HepG2 (cell line): ENCODE measurements around the gene COBL. TPM values are rescaled to one million over a fixed set of nuclear protein-coding genes. Genes with fewer than 3 reads are reported as not detected.

Experiments
- ATAC-seq: fragments of 200-7000 bp; cut with Tn5 transposase; 3 replicates; pipeline ENCODE4 v1.9.1; 2020; ENCODE audit warnings: mild to moderate bottlenecking, moderate library complexity
- BruUV-seq: library from RNA; stranded (reverse); fragments of 400-500 nt; replicated peaks from 2 replicates; lab custom pipeline; 2021; lab: Mats Ljungman, UMichigan
- CTCF ChIA-PET: fragments of 300-600 bp; formaldehyde crosslinking; extraction: SDS; loops from one replicate; lab custom pipeline; 2021; ENCODE audit warnings: low total read pairs, inconsistent platforms, low intra/inter-chr PET ratio; lab: Yijun Ruan, JAX
- POLR2A ChIA-PET: fragments of 350-600 bp; sonication (Branson Sonifier 250); formaldehyde crosslinking; loops from one replicate; lab custom pipeline; 2020; ENCODE audit warnings: antibody characterized with exemption, inconsistent platforms; lab: Yijun Ruan, JAX
- DNase-seq: peaks from one replicate; pipeline ENCODE4 v3.0.0-alpha.2; 2015; ENCODE audit warnings: low spot score
- FAIRE-seq: peaks from 3 replicates; lab custom pipeline; 2011; peaks lifted over from hg19 to GRCh38; lab: Jason Lieb, UNC
- H2AFZ ChIP-seq: one replicate; pipeline ENCODE4 v1.6.1; 2011; ENCODE audit warnings: low read length, inconsistent platforms
- H3K27ac ChIP-seq: fragments of 300-600 bp; 3 replicates; pipeline ENCODE4 v1.8.0; 2011; ENCODE audit warnings: mixed run types, mild to moderate bottlenecking, mixed read lengths, low read length, inconsistent platforms; ENCODE audit not compliant: insufficient read depth; ENCODE audit errors: extremely low read length
- H3K27me3 ChIP-seq, 2 experiments: fragments of 200-600 bp in 1 of 2; 2 replicates in 1 of 2; 3 replicates in 1 of 2; pipeline versions ENCODE4 v1.6.0 to v1.8.0; 2011; ENCODE audit warnings: low read length in 2 of 2, mild to moderate bottlenecking in 2 of 2, moderate library complexity in 2 of 2, inconsistent platforms in 1 of 2; ENCODE audit not compliant: insufficient read depth in 2 of 2, control insufficient read depth in 1 of 2
- H3K36me3 ChIP-seq, 2 experiments: fragments of 200-600 bp in 1 of 2; replicated peaks in 1 of 2; 2 replicates in 1 of 2; 3 replicates in 1 of 2; pipeline versions ENCODE4 v1.5.1 to v1.8.0; 2011; ENCODE audit warnings: low read length in 2 of 2, inconsistent platforms in 1 of 2; ENCODE audit not compliant: insufficient read depth in 2 of 2, control insufficient read depth in 1 of 2
- H3K4me1 ChIP-seq: 2 replicates; pipeline ENCODE4 v1.5.1; 2012; ENCODE audit warnings: low read length, inconsistent platforms; ENCODE audit not compliant: insufficient read depth
- H3K4me2 ChIP-seq: 2 replicates; pipeline ENCODE4 v1.6.0; 2011; ENCODE audit warnings: low read depth, low read length, inconsistent platforms
- H3K4me3 ChIP-seq, 3 experiments: fragments of 200-600 bp in 1 of 3; sonication (generic), shearing (Covaris generic) in 1 of 3; replicated peaks in 1 of 3; 2 replicates each; pipeline ENCODE4 v1.5.1; 2011 to 2016; ENCODE audit warnings: low read length in 3 of 3, inconsistent platforms in 2 of 3, low read depth in 2 of 3, mild to moderate bottlenecking in 2 of 3, control low read depth in 1 of 3, mixed read lengths in 1 of 3; ENCODE audit not compliant: insufficient read depth in 1 of 3
- H3K79me2 ChIP-seq: one replicate; pipeline ENCODE4 v1.6.1; 2011; ENCODE audit warnings: low read length, inconsistent platforms; ENCODE audit not compliant: insufficient read depth
- H3K9ac ChIP-seq: 2 replicates; pipeline ENCODE4 v1.6.0; 2011; ENCODE audit warnings: mild to moderate bottlenecking, low read depth, low read length, inconsistent platforms; ENCODE audit not compliant: insufficient read depth
- H3K9me3 ChIP-seq: 2 replicates; pipeline ENCODE4 v1.5.1; 2012; ENCODE audit warnings: mild to moderate bottlenecking, low read length
- H4K20me1 ChIP-seq: 2 replicates; pipeline ENCODE4 v1.6.0; 2011; ENCODE audit warnings: inconsistent platforms, mild to moderate bottlenecking, low read length, moderate library complexity; ENCODE audit not compliant: insufficient read depth
- AGO1 ChIP-seq: fragments of 200-400 bp; formaldehyde crosslinking; IDR thresholded peaks from 2 replicates; pipeline ENCODE4 v1.6.1; 2017; ENCODE audit warnings: mild to moderate bottlenecking, low read depth, low read length, moderate library complexity; ENCODE audit not compliant: poor library complexity, severe bottlenecking
- HMGXB4 ChIP-seq, 2 experiments: sonication (generic) in 1 of 2; formaldehyde crosslinking in 1 of 2; IDR thresholded peaks; 2 replicates each; pipeline versions ENCODE4 v1.4.0 to v1.6.1; 2018 to 2020; ENCODE audit warnings: missing genetic modification reagents in 2 of 2, borderline replicate concordance in 1 of 2, low read depth in 1 of 2, mild to moderate bottlenecking in 1 of 2, missing biosample characterization in 1 of 2
- NFE2 ChIP-seq: sonication (generic); formaldehyde crosslinking; IDR thresholded peaks from 2 replicates; pipeline ENCODE4 v1.4.0; 2020; ENCODE audit warnings: missing genetic modification reagents
- PTBP1 ChIP-seq: fragments of 200-400 bp; formaldehyde crosslinking; IDR thresholded peaks from 2 replicates; pipeline ENCODE4 v1.6.1; 2018; ENCODE audit warnings: low read length, low read depth; ENCODE audit not compliant: poor library complexity, severe bottlenecking
- SKI ChIP-seq: fragments of 450-650 bp; IDR thresholded peaks from one replicate; pipeline ENCODE4 v1.6.1; 2018; ENCODE audit warnings: mild to moderate bottlenecking; ENCODE audit not compliant: partially characterized antibody
- WIZ ChIP-seq: sonication (generic); formaldehyde crosslinking; IDR thresholded peaks from 2 replicates; pipeline ENCODE4 v1.5.1; 2020; ENCODE audit warnings: mild to moderate bottlenecking, missing genetic modification reagents
- ZBTB25 ChIP-seq: IDR thresholded peaks from 2 replicates; pipeline ENCODE4 v1.6.1; 2018; ENCODE audit warnings: missing genetic modification reagents
- ZFP36L2 ChIP-seq: sonication (generic); formaldehyde crosslinking; IDR thresholded peaks from 2 replicates; pipeline ENCODE4 v1.4.0; 2020; ENCODE audit warnings: missing genetic modification reagents
- ZNF329 ChIP-seq: sonication (generic); formaldehyde crosslinking; IDR thresholded peaks from 2 replicates; pipeline ENCODE4 v1.9.0; 2021; ENCODE audit warnings: low read depth, mild to moderate bottlenecking, missing genetic modification reagents
- ZNF772 ChIP-seq: sonication (generic); formaldehyde crosslinking; IDR thresholded peaks from 2 replicates; pipeline ENCODE4 v1.5.0; 2020; ENCODE audit warnings: mild to moderate bottlenecking, missing genetic modification reagents
- WGBS: methylation state at CpG from one replicate; pipeline ENCODE4 v1.1.6; 2017; ENCODE audit warnings: low lambda C conversion rate; 5-methylcytosine and 5-hydroxymethylcytosine counted together
- in situ Hi-C: cut with HindIII; loops from 2 replicates; pipeline ENCODE4 v1.10.0; 2017; ENCODE audit warnings: low pct_unique_long_range_greater_than_20kb; ENCODE audit not compliant: extremely low pct_ligation_motif_present
- intact Hi-C: fragments of 100-400 bp; cut with micrococcal nuclease; formaldehyde crosslinking; loops from one replicate; pipeline ENCODE4 v1.10.0; 2022; ENCODE audit not compliant: unreplicated experiment
- polyA plus RNA-seq, 8 experiments: library from polyadenylated mRNA; depleted of rRNA in 3 of 8; stranded (reverse) in 7 of 8; unstranded in 1 of 8; fragments of >200 nt; fragmentation: Illumina TruSeq in 4 of 8; extraction: Trizol in 4 of 8; gene quantifications; 2 replicates each; pipeline versions ENCODE4 v1.2.1 to v1.2.3, GENCODE V29; 2011 to 2016; ENCODE audit warnings: low read depth in 4 of 8, missing spikeins in 1 of 8, mixed read lengths in 1 of 8; ENCODE audit not compliant: insufficient read depth in 1 of 8
- total RNA-seq, 5 experiments: library from RNA; depleted of rRNA; stranded (reverse); fragments of >200 nt; fragmentation: Illumina TruSeq; extraction: Trizol; gene quantifications; 2 replicates each; pipeline ENCODE4 v1.2.3, GENCODE V29; 2016; ENCODE audit warnings: low read depth in 1 of 5
- TF ChIP-seq, protein P1 (sequence below): IDR thresholded peaks from 2 replicates; pipeline ENCODE4 v1.6.1; 2016; ENCODE audit warnings: low read depth, borderline replicate concordance
- TF ChIP-seq, protein P2 (sequence below): sonication (generic); formaldehyde crosslinking; IDR thresholded peaks from 2 replicates; pipeline ENCODE4 v1.5.1; 2020; ENCODE audit warnings: mild to moderate bottlenecking, missing genetic modification reagents, moderate library complexity

COBL gene
- total and polyA plus RNA-seq, 2 of the 13 experiments (the other 11 are each of a cell fraction or from before 2014, with no cell fraction given) = 3.8 to 4.9 TPM

- in situ Hi-C loops = no loop called here
- Histone ChIP-seq H3K36me3 (no peaks in the 10 kb centered on the region), H3K9ac (no peak overlapping the region), H3K4me2 (peak overlapping the region; percentile 51; the same call in 1 of the 2 replicates), H3K4me3 (no peak overlapping the region; a peak in 1 of 6 replicates)
- TF ChIP-seq WIZ (CRISPR knock-in tag) (no peak), HMGXB4 (CRISPR knock-in tag; IDR thresholded peaks at IDR 0.05; ENCODE audit: borderline replicate concordance in 1 of 2, low read depth in 1 of 2) (no peak), SKI (no peak), PTBP1 (no peak), ZNF329 (CRISPR knock-in tag) (no peak), ZFP36L2 (CRISPR knock-in tag) (no peak), NFE2 (CRISPR knock-in tag) (no peak), AGO1 (no peak), ZNF772 (CRISPR knock-in tag) (no peak), ZBTB25 (CRISPR knock-in tag) (no peak)
- TF ChIP-seq, protein P1, sequence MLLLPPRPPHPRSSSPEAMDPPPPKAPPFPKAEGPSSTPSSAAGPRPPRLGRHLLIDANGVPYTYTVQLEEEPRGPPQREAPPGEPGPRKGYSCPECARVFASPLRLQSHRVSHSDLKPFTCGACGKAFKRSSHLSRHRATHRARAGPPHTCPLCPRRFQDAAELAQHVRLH (CRISPR knock-in tag) = no peak
- TF ChIP-seq, protein P2, sequence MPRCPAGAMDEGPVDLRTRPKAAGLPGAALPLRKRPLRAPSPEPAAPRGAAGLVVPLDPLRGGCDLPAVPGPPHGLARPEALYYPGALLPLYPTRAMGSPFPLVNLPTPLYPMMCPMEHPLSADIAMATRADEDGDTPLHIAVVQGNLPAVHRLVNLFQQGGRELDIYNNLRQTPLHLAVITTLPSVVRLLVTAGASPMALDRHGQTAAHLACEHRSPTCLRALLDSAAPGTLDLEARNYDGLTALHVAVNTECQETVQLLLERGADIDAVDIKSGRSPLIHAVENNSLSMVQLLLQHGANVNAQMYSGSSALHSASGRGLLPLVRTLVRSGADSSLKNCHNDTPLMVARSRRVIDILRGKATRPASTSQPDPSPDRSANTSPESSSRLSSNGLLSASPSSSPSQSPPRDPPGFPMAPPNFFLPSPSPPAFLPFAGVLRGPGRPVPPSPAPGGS (CRISPR knock-in tag) = no peak
- TF ChIP-seq, all 625 proteins: peak for 0
- WGBS = 34% methylated on average over 3 of the region's 7 CpGs
- no peaks in the 10 kb centered on the region for H3K9me3 ChIP-seq
- H2AFZ ChIP-seq = no peak overlapping the region
- ChIA-PET POLR2A (no interaction called here), CTCF (no interaction called here)
- intact Hi-C loops = loop anchor here (5.0 kb wide), 1 partner anchor 36 kb away; no protein-coding TSS in a partner anchor
- no TSS peak for BruUV-seq
- ATAC-seq (peak; percentile 70), FAIRE-seq (no peak), DNase-seq (no peak)
- H3K4me1 ChIP-seq = peaks cover 45% of the 10 kb centered on the region
- H4K20me1 ChIP-seq = peaks cover 3% of the 10 kb centered on the region; the same call in 1 of the 2 replicates
- peak overlapping the region; percentile 31 for H3K27ac ChIP-seq
- no peaks in the 10 kb centered on the region for H3K27me3 ChIP-seq
- H3K79me2 ChIP-seq = peaks cover 26% of the 10 kb centered on the region
These were observed 40.5 kb downstream of the COBL start for GRCh38 chr7:51276091-51276605.
